Vagina (tissue), 2 donors: ENCODE results near the gene RAC2. TPM values are rescaled to one million over a fixed set of nuclear protein-coding genes. Genes with fewer than 3 reads are reported as not detected.

Experiments
- DNase-seq, 2 donors: peaks; one replicate each; pipeline ENCODE4 v3.0.0-alpha.2; 2017; ENCODE audit errors: extremely low spot score in 2 of 2
- H3K27ac ChIP-seq: fragments of 200-600 bp; sonication (generic); one replicate; pipeline ENCODE4 v1.5.1; 2019
- H3K27me3 ChIP-seq: fragments of 200-600 bp; sonication (generic); one replicate; pipeline ENCODE4 v1.5.1; 2019
- H3K36me3 ChIP-seq, 2 donors: fragments of 200-600 bp; sonication (generic); one replicate each; pipeline ENCODE4 v1.5.1; 2017 to 2019
- H3K4me1 ChIP-seq: fragments of 200-600 bp; sonication (generic); one replicate; pipeline ENCODE4 v1.5.1; 2019
- H3K4me3 ChIP-seq, 2 donors: fragments of 200-600 bp; sonication (generic); 1 replicate in 1 of 2; 2 replicates in 1 of 2; pipeline ENCODE4 v1.5.1; 2016 to 2019
- H3K9me3 ChIP-seq: fragments of 200-600 bp; sonication (generic); one replicate; pipeline ENCODE4 v1.5.1; 2019
- POLR2A ChIP-seq, 2 donors: fragments of 450-650 bp; IDR thresholded peaks; one replicate each; pipeline ENCODE4 v1.6.1; 2017; ENCODE audit warnings: antibody characterized with exemption in 2 of 2, mild to moderate bottlenecking in 2 of 2, moderate library complexity in 2 of 2
- POLR2AphosphoS5 ChIP-seq, 2 donors: sonication (generic); formaldehyde crosslinking; IDR thresholded peaks; one replicate each; pipeline ENCODE4 v1.9.0; 2017; ENCODE audit warnings: antibody characterized with exemption in 2 of 2, mild to moderate bottlenecking in 2 of 2, low read depth in 1 of 2; ENCODE audit not compliant: insufficient read depth in 1 of 2
- intact Hi-C: fragments of 100-400 bp; cut with DNase I; formaldehyde crosslinking; loops from one replicate; pipeline ENCODE4 v1.15.1; 2023
- total RNA-seq: library from RNA; depleted of rRNA; stranded (reverse); fragments of >200 nt; gene quantifications from one replicate; pipeline ENCODE4 v1.2.3, GENCODE V29; 2016
- TF ChIP-seq, protein P1 (sequence below), 3 experiments: fragments of 450-650 bp in 2 of 3; fragments of 200-600 bp in 1 of 3; sonication (generic) in 1 of 3; IDR thresholded peaks; one replicate each; pipeline ENCODE4 v1.5.1; 2017 to 2019; ENCODE audit warnings: antibody characterized with exemption in 3 of 3, mild to moderate bottlenecking in 2 of 3, moderate library complexity in 2 of 3

Gene RAC2
- total RNA-seq, 1 donor from 2014 or later, result 15.7 TPM

DNA sequence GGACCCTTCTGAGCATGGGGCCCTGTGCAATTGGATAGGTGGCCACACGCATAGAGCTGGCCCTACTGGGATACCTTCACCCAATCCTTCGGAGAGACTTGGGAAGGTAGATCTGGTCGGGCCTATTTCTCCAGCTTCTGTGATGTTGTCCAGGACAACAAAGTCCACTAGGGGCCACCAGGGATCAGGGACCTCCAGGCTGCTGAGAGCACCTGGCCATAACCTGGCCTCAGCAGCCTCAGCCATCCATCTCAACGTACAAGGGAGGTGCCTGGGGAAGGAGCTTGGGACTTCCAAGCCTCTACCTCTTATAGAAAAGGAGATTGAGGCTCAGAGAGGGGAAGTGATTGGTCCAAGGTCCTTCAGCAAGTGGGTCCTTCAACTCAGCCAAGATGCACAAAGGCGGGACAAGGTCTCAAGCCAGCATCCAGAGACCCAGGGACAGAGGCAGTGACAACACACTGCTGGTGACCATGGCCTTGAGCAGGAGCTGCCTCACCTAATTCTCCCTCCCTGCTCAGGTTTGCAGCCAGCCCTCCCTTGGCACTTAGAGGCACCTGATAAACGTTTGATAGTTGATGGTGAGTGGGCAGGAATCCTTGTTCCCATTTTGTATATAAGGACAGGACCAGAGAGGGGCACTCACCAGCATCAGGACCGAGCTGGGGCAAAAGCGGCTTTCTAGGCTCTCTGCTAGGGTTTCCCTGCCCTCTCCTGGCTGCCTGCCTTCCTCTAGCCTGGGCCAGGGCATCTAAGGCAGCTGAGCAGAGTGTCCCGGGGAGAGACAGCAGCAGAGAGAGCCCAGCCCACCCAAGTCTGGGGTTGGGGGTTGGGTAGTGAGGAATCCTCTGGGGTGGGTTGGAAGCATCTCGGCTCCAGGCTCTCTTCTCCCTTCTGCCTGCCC lies 4.5 kb downstream of the RAC2 start:
- Histone ChIP-seq H3K4me3 (no peak overlapping the region), H3K27ac (no peak overlapping the region), H3K4me1 (no peaks in the 10 kb centered on the region), H3K27me3 (no peaks in the 10 kb centered on the region), H3K9me3 (no peaks in the 10 kb centered on the region), H3K36me3 (no peaks in the 10 kb centered on the region)
- intact Hi-C loops, result no loop called here
- DNase-seq, result no peak
- no peak for TF ChIP-seq POLR2AphosphoS5 (IDR thresholded peaks at IDR 0.05; ENCODE audit: insufficient read depth in 1 of 2, low read depth in 1 of 2)
- TF ChIP-seq POLR2A (IDR thresholded peaks at IDR 0.05), result no peak
- TF ChIP-seq, protein P1, sequence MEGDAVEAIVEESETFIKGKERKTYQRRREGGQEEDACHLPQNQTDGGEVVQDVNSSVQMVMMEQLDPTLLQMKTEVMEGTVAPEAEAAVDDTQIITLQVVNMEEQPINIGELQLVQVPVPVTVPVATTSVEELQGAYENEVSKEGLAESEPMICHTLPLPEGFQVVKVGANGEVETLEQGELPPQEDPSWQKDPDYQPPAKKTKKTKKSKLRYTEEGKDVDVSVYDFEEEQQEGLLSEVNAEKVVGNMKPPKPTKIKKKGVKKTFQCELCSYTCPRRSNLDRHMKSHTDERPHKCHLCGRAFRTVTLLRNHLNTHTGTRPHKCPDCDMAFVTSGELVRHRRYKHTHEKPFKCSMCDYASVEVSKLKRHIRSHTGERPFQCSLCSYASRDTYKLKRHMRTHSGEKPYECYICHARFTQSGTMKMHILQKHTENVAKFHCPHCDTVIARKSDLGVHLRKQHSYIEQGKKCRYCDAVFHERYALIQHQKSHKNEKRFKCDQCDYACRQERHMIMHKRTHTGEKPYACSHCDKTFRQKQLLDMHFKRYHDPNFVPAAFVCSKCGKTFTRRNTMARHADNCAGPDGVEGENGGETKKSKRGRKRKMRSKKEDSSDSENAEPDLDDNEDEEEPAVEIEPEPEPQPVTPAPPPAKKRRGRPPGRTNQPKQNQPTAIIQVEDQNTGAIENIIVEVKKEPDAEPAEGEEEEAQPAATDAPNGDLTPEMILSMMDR (IDR thresholded peaks at IDR 0.05), result no peak

DNA sequence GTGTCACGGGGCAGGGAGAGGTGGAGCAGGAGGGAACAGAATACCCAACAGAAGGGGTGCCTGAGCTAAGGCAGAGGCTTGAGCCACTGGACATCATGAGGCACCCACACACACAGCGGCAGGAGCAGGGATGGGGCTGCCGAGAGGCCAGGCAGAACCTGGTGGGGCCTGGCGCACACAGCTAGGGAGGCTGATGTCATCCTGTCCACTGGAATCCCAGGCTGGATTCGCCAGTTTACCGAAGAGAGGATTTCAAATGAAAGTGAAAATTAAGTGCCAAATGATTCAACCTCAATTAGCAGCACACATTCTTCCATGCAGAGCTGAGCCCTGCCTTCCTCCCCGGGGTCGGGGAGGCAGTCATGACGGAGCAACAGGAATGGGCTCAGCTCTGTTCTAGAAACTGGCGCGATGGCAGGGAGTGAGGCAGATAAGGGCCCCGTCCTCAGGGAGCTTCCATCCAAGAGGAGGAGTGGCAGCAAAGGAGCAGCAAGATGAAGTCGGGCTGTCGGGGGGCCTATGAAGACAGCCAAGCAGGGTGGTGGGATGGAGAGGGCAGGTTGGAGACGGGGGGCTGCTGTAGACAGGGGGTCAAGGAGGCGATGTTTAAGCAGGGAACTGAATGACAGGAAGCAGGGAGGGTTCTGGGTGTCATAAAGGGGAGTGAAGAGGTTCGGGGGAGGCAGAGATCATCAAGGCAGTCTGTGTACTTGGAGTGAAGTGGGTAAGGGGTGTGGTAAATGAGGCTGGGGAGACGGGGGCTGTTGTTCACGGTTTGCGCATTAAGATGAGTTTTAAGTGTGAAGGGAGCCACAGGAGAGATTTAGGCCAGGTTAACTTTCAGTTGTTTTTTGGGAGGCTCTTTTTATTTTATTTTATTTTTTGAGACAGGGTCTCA lies 6.4 kb downstream of the RAC2 start:
- Histone ChIP-seq H3K4me3 (no peak overlapping the region), H3K27ac (no peak overlapping the region), H3K27me3 (no peaks in the 10 kb centered on the region), H3K36me3 (no peaks in the 10 kb centered on the region), H3K9me3 (no peaks in the 10 kb centered on the region), H3K4me1 (no peaks in the 10 kb centered on the region)
- no peak for DNase-seq
- TF ChIP-seq, protein P1 (IDR thresholded peaks at IDR 0.05), result no peak
- TF ChIP-seq POLR2AphosphoS5 (IDR thresholded peaks at IDR 0.05; ENCODE audit: insufficient read depth in 1 of 2, low read depth in 1 of 2) (no peak), POLR2A (IDR thresholded peaks at IDR 0.05) (no peak)
- intact Hi-C loops, result no loop called here

DNA sequence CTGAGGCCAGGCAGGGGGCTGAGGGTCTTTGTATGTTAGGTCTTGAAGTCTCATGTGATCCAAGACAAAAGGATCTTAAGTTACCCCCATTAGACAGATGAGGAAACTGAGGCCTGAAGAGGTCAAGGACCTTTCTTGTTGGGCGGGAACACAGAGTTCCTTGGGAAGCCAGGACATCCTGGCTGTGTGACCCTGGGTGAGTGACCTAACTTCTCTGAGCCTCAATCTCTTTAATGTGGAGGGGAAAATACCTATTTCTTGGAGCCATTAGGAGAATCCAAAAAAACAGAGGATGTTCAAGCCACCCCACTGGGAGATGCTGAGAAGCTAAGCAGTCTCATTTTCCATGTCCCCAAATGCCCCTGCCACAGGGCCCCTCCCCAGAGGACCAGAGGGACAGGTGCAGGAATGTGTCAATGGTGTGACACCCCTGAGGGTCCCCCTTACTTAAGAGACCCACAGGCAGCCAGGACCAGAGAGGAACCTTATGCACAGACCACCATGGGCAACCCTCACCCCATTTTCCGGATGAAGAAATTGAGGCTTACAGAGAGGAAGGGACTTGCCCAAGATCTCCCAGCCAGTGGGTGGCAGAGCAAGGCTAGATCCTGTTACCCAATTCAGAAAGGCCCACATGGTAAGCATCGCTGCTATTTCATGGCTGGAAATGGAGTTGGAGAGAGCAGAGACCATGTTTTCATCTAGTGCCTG lies 8.0 kb downstream of the RAC2 start:
- Histone ChIP-seq H3K36me3 (no peaks in the 10 kb centered on the region), H3K27ac (no peak overlapping the region), H3K27me3 (no peaks in the 10 kb centered on the region), H3K9me3 (no peaks in the 10 kb centered on the region), H3K4me1 (no peaks in the 10 kb centered on the region), H3K4me3 (no peak overlapping the region)
- TF ChIP-seq, protein P1 (IDR thresholded peaks at IDR 0.05), result no peak
- TF ChIP-seq POLR2AphosphoS5 (IDR thresholded peaks at IDR 0.05; ENCODE audit: insufficient read depth in 1 of 2, low read depth in 1 of 2) (no peak), POLR2A (IDR thresholded peaks at IDR 0.05) (no peak)
- DNase-seq, result no peak
- intact Hi-C loops, result no loop called here

DNA sequence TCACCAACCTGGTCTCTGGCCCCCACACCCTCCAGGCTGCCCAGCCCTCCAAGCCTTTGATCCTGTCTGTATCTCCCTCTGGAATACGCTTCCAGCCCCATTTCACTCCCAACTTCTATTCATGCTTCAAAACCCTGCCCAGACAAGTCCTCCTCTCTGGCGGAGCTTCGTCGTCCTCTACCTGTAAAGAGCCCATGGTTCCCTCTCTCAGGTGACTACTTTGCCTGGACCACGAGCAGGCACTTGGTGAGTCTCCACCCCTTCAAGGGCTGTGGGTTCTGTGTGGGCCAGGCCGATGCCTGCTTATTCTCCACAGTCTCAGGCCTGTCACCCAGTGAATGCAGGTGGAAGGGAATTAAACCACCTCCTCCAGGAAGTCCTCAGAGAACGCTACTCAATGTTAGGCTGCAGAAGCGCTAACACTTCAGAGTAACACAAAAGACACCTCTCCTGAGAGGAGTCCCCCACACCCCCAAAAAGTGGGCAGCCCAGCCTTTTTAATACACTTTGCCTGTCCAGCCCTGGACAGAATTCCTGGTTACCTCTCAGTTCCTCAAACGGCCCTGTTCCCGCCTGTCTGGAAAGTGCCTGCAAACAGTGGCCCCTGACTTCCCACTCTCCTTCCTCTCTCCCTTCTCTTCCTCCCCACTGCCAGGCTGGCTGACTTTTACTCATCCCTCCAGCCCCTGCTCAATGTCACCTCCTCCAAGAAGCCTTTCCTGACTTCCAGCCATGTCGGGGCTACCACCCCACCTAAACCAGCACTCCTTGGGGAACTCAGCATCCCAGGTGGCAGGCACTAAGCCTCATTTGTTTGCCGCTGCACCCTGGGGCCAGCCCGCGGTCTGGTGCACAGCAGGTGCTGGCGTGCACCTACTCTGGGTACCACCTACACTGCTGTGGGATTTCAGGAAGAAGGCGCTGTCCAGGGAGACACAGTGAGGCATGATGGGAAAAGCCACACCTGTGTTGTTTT lies 9.0 kb downstream of the RAC2 start:
- no peak for DNase-seq
- Histone ChIP-seq H3K27ac (no peak overlapping the region), H3K4me3 (no peak overlapping the region), H3K27me3 (no peaks in the 10 kb centered on the region), H3K9me3 (no peaks in the 10 kb centered on the region), H3K36me3 (no peaks in the 10 kb centered on the region), H3K4me1 (no peaks in the 10 kb centered on the region)
- TF ChIP-seq POLR2A (IDR thresholded peaks at IDR 0.05), result no peak
- no peak for TF ChIP-seq POLR2AphosphoS5 (IDR thresholded peaks at IDR 0.05; ENCODE audit: insufficient read depth in 1 of 2, low read depth in 1 of 2)
- TF ChIP-seq, protein P1 (IDR thresholded peaks at IDR 0.05), result no peak
- intact Hi-C loops, result no loop called here
